DMS153 treated with DMSO at 0.1 percent for 48 hours (cell line): ENCODE results near the gene PRM2.
"Not testable (repeated sequence)": the region's sequence is repeated elsewhere in the genome, so short reads cannot be mapped to it uniquely, and the experiment has no call there.

Experiments used
- DNase-seq: peaks from one replicate; lab custom pipeline; 2025; ENCODE audit not compliant: unreplicated experiment; lab: John Stamatoyannopoulos, UW

PRM2 gene

DNA sequence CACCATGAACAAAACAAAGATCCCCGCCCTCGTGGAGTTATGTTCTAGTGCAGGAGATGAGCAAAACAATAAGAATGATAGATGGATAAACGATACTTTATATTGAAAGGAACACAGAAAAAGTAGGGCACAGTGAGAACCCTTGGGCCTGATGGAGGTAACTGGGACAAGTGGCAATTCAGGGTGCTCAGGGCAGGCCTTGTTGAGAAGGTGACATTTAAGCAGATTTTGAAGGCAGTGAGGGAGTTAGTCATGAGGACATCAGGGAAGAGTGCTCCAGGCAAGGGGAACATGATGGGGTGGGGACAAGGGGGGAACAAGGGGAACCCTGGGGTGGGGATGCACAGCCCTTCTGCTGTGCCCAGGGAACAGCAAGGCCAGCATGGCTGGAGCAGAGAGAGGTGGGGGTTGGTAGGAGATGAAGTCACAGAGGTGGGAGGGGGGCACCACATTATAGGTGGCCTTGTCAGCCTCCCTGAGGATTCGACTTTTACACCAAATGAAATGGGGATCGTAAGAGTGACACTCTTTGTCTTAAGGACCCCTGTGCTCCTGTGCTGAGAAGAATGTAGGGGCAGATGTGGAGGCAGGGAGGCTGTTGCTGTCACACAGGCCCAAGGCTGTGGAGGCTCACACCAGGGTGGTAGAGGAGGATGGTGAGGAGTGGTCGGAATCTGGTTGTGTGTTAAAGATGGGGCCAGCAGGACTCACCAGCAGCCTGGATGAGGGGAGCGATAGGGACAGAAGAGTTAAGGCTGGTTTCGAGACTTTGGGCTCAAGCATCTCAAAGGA lies 14.0 kb upstream of the PRM2 start:
- DNase-seq: no peak

DNA sequence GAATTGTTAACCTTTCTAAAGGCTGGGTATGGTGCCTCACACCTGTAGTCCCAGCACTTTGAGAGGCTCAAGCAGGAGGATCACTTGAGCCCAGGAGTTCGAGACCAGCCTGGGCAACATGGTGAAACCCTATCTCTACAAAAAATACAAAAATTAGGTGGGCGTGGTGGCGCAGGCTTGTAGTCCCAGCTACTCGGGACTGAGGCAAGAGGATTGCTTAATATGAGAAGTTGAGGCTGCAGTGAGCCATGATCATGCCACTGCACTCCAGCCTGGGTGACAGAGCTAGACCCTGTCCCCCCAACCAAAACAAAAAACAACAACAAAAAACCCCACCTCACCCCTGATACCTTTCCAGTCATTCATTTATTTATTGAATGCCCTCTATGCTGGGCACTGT lies 13.4 kb upstream of the PRM2 start:
- not testable (repeated sequence) for DNase-seq

DNA sequence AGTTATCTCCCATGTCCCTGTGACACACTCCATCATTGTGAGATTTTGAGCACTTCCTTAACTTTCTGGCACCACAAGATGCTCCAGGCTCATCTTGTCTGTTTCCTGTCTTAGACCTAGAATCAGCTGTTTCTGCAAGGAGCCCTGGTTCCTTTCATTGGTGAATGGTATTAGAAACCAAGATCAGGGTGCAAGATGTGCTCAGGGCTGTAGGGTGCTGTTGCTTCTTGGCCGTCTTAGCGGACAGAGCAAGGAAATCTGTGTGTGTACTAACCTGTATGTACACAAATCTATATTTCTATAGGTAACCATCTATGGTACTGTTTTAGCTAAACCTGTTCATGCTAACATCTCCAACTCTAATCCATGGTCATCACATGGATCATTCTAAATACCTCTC lies 12.9 kb upstream of the PRM2 start:
- no peak for DNase-seq

DNA sequence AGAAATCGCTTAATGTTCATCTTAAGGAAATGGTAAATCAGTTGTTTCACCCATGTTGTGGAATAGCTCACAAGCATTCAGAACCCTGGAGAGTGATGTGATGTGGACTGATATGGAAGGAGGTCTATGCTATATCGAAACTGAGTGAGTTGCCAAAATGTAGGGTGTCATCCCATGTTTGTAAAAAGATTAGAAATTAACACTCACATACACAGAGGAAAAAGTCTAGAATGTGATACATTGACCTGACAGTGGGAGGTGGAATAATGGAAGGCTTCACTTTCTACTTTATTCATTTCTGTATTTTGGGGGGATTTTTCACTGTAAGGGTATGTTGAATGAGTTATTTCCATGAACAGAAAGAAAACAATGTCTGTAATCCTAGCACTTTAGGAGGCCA lies 9.6 kb upstream of the PRM2 start:
- DNase-seq: no peak

DNA sequence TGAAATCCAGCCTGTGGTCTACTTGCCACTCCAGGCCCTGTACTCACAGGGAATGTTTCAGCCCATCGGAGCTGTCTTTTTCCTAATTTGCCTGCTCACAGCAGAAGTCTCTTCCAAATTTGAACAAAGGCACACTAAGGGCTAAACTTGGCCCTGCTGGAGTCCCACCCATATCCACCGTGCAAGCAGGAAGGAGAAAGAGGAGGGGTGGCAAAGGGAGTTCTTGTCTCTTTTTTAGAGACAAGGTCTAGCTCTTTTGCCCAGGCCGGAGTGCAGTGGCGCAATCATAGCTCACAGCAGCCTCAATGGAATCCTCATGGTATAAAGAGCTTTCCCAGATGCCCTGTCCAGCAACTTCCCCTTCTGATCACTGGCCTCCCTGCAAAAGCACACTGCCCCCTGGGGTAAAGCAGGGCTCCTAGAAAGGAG lies 7.6 kb upstream of the PRM2 start:
- DNase-seq: no peak

DNA sequence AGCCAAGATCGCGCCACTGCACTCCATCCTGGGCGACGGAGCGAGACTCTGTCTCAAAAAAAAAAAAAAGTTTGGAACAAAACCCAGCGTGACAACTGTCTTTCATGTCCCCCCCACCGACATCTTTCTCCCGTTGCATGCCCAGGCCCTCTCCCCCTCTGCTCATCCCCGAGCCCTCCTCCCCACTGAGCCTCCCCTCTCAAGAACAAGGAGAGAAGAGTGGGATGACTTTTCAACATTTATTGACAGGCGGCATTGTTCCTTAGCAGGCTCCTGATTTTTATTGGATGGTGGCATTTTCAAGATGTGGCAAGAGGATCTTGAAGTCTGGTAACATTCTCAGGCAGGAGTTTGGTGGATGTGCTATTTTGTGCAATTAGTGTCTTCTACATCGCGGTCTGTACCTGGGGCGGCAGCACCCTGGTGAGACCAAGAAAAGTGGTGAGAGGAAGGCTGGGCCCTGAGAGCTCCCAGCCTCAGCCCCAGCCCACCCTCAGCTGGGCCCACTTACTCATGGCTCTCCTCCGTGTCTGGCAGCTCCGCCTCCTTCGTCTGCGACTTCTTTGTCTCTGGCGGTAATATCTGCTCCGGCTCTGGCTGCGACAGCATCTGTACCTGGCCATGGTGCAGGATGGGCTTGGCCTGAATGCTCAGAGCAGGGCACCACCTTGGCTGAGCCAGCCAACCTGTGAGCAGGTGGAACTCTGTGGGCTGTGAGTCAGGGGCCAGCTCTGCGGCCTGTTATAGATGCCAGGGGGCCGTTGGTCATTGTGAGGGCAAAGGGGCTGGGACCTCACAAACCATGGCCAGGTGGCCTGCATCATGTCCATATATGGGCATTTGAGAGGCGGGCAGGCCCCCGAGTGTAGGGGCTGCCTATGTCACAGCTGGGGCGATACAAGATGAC lies 4.6 kb upstream of the PRM2 start, which contains the start of gene PRM1:
TSS of gene PRM1 (minus strand) at position 715 of the 907 bp plus-strand sequence. CDS start at position 623, 92 bp downstream.
- no peak for DNase-seq

DNA sequence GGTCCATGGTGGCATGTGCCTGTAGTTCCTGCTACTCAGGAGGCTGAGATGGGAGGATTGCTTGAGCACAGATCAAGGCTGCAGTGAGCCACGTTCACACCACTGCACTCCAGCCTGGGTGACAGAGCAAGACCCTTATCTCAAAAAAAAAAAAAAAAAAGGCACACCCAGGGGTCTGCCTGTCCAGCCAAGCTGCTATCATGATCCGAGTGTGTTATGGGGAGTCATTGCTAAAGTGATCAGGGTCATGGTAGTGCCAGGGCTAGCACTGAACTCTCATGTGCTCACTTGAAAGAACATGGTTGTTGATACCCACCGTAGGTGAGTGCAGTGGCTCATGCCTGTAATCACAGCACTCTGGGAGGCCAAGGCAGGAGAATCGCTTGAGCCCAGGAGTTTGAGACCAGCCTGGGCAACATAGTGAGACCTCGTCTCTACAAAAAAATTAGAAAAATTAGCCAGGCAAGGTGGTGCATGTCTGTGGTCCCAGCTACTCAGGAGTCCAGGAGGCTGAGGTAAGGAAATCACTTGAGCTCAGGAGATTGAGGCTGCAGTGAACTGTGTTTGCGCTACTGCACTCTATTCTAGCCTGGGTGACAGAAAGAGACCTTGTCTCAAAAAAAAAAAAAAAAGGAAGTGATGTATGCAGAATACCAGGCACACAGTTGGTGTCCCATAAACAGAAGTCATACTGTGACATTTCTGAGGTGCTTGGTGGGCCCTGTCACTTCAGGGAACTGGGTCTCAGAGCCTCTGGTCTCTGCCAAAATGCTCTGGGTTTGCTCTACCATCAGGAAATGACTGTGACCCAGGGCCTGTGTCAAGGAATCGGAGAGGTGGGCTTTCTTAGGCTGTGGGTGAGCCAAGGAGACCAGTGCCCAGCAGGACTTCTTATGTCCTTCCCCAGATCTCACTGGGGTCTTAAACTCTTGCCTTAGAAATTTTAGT lies 2.7 kb upstream of the PRM2 start:
- no peak for DNase-seq

DNA sequence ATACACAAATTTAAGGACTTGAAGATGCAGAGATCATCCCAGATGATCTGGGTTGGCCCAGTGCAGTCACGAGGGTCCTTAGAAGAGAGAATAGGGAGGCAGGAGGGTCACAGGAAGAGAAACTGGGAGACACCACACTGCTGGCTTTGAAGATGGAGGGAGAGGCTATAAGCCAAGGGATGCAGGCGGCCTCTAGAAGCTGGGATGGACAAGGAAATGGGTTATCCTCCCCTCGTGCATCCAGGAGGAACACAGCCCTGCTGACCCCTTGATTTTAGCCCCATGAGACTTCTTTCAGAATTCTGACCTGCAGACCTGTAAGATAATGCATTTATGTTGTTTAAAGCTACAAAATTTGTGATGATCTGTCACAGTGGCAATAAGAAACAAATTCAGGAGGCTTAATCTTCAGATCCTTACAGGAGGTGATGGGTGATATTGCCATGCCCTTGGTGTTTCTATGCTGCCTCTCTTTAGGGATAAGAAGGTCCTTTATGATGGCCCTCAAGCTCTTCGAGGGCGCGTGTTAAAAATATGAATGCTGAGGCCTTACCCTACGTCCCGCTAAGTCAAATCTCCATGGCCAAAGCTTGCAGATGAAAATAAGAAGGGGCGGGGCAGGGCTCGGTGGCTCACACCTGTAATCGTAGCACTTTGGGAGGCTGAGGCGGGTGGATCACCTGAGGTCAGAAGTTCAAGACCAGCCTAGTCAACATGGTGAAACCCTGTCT lies 1.5 kb upstream of the PRM2 start:
- no peak for DNase-seq

DNA sequence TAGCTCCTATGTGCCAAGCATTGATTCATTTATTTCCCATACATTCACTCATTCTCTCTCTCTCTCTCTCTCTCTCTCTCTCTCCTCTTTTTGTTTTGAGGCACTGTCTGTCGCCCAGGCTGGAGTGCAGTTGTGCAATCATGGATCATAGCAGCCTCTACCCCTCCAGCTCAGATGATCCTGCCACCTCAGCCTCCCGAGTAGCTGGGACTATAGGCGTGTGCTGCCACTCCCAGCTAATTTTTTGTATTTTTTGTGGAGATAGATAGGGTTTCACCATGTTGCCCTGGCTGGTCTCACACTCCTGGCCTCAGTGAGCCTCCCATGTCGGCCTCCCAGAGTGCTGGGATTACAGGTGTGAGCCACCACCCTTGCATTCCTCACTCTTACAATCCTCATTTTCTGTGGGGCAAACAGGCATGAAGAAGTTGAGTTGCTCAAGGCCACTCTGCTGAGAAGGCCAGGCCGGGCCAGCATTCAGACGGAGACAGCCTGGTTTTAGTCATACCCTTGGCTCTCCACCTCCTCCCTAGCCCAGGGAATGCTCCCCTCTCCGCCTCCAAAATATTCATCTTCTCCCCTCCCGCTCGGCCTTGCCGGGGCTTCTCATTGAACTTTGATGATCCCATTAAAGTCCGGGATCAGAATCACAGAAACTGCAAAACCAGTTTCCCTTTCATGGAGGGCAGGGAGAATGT lies 765 bp upstream of the PRM2 start:
- DNase-seq: no peak

DNA sequence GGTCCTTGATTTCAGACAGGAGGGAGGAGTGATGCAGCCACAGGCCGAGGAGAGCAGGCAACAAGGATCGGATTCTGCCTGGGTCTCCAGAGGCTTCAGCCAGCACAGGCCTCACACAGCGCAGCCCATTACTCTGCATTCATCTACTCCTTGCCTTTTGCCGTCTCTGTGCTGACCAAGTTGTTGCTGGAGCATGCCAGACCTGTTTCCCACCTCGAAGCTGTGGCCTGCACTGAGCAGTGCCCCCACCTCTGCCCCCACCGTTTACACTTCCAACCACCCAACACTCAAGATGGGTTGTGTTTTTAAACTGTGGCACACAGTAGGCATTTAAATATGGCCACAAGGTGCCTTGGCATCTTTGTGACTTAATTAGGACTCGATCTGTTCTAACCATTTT lies 1.3 kb downstream of the PRM2 start:
- DNase-seq: no peak

DNA sequence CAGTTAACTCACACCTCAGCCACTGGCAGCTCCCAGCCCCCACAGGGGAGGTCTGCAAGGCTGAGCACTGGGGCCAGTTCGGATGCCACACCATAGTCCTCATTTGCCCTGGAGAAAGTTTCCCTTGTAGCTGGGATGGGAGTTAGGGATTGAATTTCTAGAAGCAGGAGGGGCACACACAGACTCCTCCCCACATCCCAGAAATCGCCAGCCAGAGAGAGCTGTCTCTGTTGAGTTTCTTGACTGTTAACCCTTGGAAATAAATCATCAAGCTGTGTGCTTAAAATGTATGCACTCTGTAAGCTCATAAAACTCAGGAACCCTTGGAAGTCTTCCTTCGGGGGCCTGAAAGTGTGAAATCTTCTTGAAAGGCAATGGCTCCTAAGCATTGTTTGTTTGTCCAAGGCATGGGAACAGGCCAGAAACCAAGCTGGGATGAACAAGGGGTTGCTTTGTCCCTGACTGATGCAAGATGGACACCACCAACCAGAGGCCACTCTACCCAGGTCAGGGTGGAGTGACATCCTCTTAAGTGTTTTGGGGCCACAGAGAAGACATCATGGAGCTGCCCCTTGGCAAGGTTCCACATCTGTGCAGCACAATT lies 2.5 kb downstream of the PRM2 start:
- DNase-seq: no peak

DNA sequence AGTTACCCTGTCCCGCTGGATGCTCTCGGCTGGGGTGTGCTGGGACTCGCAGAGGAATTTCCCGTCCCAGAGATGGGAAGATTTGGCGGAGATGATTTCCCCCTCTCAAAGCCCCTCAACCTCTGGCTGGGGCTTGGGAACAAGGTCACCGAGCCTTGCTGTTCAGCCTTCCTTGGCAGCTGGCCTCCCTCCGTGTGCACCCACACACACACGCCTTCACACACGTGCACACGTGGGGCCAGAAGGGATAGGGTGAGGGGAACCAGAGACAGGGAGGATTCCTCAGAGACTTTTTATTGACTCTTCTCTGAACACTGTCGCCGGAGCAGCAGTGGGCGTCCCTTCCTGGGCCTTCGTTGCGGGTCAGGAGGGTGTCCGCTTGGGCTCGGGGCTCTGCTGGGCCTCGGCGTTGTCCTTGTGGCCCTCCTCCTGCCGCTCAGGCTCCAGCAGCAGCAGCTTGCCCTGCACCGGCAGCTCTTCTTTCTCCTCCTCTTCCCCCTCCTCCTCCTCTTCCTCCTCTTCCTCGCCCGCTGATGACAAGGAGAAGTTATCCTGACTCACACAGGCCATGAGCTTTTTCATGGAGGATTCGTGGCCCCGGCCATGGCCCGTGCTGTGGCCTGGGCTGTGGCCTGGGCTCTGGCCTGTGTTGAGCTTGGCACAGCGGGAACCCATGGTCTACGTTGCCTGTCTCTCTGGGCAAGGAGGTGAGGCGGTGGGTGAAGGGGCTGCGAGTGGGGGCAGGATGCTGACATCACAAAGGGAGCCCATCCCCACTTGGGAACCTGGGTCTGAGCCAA lies 3.2 kb downstream of the PRM2 start, which contains the start of gene PRM3:
TSS of gene PRM3 (minus strand) at position 709 of the 800 bp plus-strand sequence. CDS start at position 675, 34 bp downstream.
- no peak for DNase-seq

DNA sequence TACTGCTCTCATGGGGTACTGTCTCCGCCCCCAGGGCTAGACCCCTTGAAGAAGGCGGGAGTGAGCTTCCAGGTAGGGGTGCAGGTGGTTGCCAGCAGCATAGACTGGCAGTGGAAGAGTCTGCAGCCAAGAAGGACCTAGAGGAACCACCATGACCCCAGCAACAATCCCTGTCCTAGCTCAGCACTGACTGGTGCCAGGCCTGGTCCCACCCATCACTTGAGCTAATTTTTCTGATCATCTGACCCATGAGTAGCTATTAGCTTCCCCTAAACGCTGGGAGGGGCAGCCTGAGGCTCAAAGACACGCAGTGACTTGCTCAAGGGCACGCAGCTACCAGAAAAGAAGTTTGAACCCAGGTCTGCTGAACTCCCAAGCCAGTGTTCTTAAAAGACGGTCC lies 3.8 kb downstream of the PRM2 start:
- DNase-seq: no peak

DNA sequence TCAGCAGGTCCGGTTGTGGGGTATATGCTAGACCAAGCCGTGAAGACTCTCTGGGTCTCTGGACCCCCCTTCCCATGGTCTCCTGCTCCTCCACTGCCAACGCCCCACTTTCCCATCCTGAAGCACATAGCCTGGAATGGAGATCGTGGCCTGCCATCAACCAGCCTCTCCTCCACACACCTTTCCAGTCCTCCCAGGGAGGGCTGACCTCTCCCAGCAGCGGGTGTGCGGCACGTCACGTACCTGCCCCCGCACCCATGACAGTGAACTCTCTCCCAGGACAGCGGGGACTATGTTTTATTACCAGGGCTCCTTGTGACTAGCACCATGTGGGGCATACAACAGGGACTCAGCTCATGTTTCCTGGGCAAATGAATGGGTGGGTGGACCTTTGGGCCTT lies 4.7 kb downstream of the PRM2 start:
- DNase-seq: no peak

DNA sequence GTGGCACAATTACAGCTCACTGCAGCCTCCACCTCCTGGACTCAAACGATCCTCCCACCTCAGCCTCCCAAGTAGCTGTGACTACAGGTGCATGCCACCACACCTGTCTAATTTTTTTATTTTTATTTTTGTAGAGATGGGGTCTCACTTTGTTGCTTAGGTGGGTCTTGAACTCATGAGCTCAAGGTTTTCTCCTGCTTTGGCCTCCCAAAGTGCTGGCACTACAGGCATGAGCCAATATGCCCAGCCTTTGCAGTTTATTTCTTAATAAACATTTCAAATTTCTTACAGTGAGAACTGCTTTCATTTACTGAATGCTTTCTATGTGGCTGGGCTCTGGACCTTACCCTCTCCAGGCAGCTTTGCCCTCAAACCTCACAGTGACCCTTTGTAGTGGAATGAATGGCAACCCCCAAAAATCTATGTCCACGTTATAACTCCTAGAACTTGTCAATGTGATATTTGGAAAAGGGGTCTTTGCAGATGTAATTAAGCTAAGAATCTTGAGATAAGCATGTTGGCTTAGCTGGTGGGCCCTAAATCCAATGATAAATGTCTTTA lies 5.6 kb downstream of the PRM2 start:
- no peak for DNase-seq

DNA sequence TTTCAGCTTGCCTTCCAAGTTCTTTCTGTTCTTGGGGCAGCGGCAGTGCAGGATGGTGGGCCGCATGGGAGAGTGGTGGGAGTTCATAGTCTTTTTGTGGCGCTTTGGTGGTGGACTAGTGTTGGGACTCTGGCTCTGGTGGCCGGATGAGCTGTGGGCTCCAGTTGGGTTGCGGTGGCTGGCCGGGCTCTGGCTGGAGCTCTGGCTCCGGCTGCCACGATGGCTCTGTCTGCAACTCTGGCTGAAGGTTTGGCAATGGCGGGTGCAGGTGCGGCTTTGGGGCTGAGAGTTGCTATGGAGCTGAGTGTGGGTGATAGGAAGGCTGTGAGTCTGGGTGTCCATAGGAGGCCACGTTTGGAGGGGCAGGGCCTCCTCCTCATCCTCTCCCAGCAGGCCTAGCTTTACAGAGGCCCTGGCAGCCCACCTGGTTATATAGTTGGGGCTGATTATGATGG lies 7.3 kb downstream of the PRM2 start, which contains the start of gene TNP2:
TSS of gene TNP2 (minus strand) at position 405 of the 455 bp plus-strand sequence. CDS start at position 342, 63 bp downstream.
- no peak for DNase-seq

DNA sequence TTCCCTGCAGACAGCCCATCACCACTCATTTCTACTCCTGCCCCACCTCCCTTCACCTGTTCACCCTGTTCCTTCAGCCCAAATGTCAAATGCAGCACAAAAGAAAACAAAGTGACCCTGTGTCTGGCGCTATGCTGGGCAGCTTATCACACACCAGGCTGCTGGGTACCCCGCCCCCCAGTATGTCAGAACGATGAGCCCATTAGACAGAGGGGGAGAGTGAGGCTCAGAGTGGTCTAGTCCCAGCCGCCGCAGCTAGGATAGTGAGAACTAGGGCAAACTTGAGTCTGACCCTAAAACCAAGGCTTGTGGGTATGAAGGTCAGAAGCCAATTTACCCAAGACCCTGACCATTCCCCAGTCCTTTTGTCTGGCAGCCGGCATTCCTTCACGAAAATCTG lies 11.2 kb downstream of the PRM2 start:
- no peak for DNase-seq
